A673 (cell line): Measurements from ENCODE around the gene MYL6B. TPM values are rescaled to one million over a fixed set of nuclear protein-coding genes. Genes with fewer than 3 reads are reported as not detected.
A peak's percentile ranks its signal among the peaks of the same experiment; 100 is the strongest.

Experiments
- BruUV-seq: library from RNA; stranded (reverse); fragments of 400-500 nt; replicated peaks from 2 replicates; lab custom pipeline; 2021; lab: Mats Ljungman, UMichigan
- CTCF ChIA-PET: fragments of 300-600 bp; sonication (Branson Sonifier 250); formaldehyde crosslinking; loops from one replicate; lab custom pipeline; 2022; ENCODE audit warnings: antibody characterized with exemption; lab: Charles Lee
- POLR2A ChIA-PET: fragments of 300-600 bp; sonication (Branson Sonifier 250); formaldehyde crosslinking; loops from one replicate; lab custom pipeline; 2022; ENCODE audit warnings: antibody characterized with exemption; ENCODE audit not compliant: low non-redundant PET; lab: Charles Lee
- DNase-seq: peaks from one replicate; pipeline ENCODE4 v3.0.0-alpha.2; 2015; ENCODE audit warnings: low spot score
- H3K27ac ChIP-seq: fragments of 200-600 bp; sonication (generic); 2 replicates; pipeline ENCODE4 v1.5.1; 2016; ENCODE audit warnings: mixed run types, low read depth, mild to moderate bottlenecking, mixed read lengths, antibody characterized with exemption, low read length; ENCODE audit not compliant: poor library complexity, severe bottlenecking
- H3K27me3 ChIP-seq: fragments of 200-600 bp; sonication (generic); replicated peaks from 2 replicates; pipeline ENCODE4 v1.6.1; 2017; ENCODE audit warnings: mixed run types, low read depth, mild to moderate bottlenecking, mixed read lengths, antibody characterized with exemption, low read length; ENCODE audit not compliant: insufficient read depth, poor library complexity
- H3K36me3 ChIP-seq: fragments of 200-600 bp; sonication (generic); 2 replicates; pipeline ENCODE4 v1.6.1; 2016; ENCODE audit warnings: mixed run types, mild to moderate bottlenecking, mixed read lengths, antibody characterized with exemption, low read length; ENCODE audit not compliant: insufficient read depth, poor library complexity, severe bottlenecking
- H3K4me1 ChIP-seq: fragments of 200-600 bp; sonication (generic); 2 replicates; pipeline ENCODE4 v1.6.1; 2017; ENCODE audit warnings: mixed run types, mild to moderate bottlenecking, mixed read lengths, antibody characterized with exemption, low read length; ENCODE audit not compliant: insufficient read depth, poor library complexity, severe bottlenecking
- H3K4me3 ChIP-seq: fragments of 200-600 bp; sonication (generic); 2 replicates; pipeline ENCODE4 v1.5.1; 2016; ENCODE audit warnings: low read depth, mixed run types, mild to moderate bottlenecking, mixed read lengths, low read length; ENCODE audit not compliant: poor library complexity, severe bottlenecking
- H3K9me3 ChIP-seq: fragments of 200-600 bp; sonication (generic); 2 replicates; pipeline ENCODE4 v1.6.1; 2016; ENCODE audit warnings: mixed run types, low read depth, mild to moderate bottlenecking, mixed read lengths, antibody characterized with exemption, low read length; ENCODE audit not compliant: poor library complexity, severe bottlenecking
- EZH2 ChIP-seq: fragments of 200-600 bp; sonication (generic); IDR thresholded peaks from 2 replicates; pipeline ENCODE4 v1.6.1; 2017; ENCODE audit warnings: borderline replicate concordance, low read depth, mild to moderate bottlenecking, mixed read lengths, antibody characterized with exemption, low read length; ENCODE audit not compliant: poor library complexity, severe bottlenecking
- intact Hi-C: fragments of 100-400 bp; cut with micrococcal nuclease; formaldehyde crosslinking; loops from one replicate; pipeline ENCODE4 v1.10.0; 2022; ENCODE audit not compliant: unreplicated experiment
- total RNA-seq: library from RNA; stranded (reverse); gene quantifications from 2 replicates; pipeline ENCODE4 v1.2.3, GENCODE V29; 2021
- TF ChIP-seq, protein P1 (sequence below): fragments of 300-800, 200-600 bp; sonication (generic); conservative IDR thresholded peaks from 2 replicates; pipeline ENCODE4 v1.5.1; 2017; ENCODE audit warnings: low read depth, mild to moderate bottlenecking, antibody characterized with exemption, low read length, moderate library complexity, mixed read lengths

MYL6B gene
- total RNA-seq, 1 experiment from 2014 or later: 180 TPM

DNA sequence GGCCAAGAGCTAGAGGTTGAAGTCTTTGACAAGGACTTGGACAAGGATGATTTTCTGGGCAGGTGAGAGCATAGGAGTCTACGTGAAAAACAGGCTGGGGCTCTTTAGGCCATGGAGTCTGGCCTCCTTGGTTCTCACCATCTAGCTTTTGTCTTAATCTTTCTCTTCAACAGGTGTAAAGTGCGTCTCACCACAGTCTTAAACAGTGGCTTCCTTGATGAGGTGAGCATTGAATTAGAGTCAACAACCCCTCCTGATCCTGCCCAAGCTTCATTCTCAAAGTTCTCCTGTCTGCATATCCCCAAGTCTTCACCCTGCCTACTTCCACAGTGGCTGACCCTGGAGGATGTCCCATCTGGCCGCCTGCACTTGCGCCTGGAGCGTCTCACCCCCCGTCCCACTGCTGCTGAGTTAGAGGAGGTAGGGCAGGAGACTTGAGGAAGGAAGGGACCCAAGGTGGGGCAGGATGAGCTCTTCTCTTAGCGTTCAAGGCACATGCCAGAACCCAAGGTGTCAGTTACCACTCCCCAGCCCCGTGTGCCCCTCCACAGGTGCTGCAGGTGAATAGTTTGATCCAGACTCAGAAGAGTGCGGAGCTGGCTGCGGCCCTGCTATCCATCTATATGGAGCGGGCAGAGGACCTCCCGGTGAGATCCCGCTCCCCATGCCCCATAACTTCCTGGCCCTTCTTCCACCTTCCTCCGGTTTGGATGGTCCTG is 14.4 kb upstream of the MYL6B start:
- ChIA-PET POLR2A (no interaction called here), CTCF (no interaction called here)
- Histone ChIP-seq H3K9me3 (no peaks in the 10 kb centered on the region), H3K4me3 (no peak overlapping the region), H3K4me1 (no peaks in the 10 kb centered on the region), H3K27ac (no peak overlapping the region), H3K36me3 (peaks cover 78% of the 10 kb centered on the region), H3K27me3 (no peaks in the 10 kb centered on the region)
- TSS peak; percentile 28 for BruUV-seq
- DNase-seq: no peak
- intact Hi-C loops: no loop called here
- TF ChIP-seq EZH2: no peak

DNA sequence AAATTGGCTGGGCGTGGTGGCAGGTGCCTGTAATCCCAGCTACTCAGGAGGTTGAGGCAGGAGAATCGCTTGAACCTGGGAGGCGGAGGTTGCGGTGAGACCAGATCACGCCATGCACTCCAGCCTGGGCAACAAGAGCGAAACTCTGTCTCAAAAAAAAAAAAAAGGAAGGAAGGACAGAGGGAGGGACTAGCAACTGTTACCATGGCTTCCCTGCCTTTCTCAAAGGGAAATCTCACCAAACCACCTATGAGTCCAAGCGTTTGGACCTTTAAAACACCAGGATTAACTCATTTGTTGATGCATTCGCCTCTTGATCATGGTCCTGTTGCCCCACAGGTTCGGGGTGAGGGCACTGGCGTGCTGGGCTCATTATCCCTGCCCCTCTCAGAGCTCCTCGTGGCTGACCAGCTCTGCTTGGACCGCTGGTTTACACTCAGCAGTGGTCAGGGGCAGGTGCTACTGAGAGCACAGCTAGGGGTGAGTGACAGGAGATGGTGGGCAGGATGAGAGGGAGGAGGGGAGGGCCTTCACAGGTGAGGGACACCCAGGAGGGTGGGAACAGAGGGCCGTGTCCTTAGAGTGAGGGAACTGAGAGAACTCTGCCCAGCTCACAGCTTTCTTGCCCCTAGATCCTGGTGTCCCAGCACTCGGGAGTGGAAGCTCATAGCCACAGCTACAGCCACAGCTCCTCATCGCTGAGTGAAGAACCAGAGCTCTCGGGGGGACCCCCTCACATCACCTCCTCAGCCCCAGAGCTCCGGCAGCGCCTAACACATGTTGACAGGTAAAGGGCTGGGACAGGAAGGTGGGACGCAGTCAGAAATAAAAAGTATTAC is 10.2 kb upstream of the MYL6B start:
- Histone ChIP-seq H3K27ac (no peak overlapping the region), H3K4me3 (no peak overlapping the region), H3K4me1 (no peaks in the 10 kb centered on the region), H3K9me3 (no peaks in the 10 kb centered on the region), H3K36me3 (peaks cover 69% of the 10 kb centered on the region), H3K27me3 (no peaks in the 10 kb centered on the region)
- ChIA-PET POLR2A (no interaction called here), CTCF (no interaction called here)
- intact Hi-C loops: no loop called here
- no peak for DNase-seq
- no peak for TF ChIP-seq EZH2
- TF ChIP-seq, protein P1, sequence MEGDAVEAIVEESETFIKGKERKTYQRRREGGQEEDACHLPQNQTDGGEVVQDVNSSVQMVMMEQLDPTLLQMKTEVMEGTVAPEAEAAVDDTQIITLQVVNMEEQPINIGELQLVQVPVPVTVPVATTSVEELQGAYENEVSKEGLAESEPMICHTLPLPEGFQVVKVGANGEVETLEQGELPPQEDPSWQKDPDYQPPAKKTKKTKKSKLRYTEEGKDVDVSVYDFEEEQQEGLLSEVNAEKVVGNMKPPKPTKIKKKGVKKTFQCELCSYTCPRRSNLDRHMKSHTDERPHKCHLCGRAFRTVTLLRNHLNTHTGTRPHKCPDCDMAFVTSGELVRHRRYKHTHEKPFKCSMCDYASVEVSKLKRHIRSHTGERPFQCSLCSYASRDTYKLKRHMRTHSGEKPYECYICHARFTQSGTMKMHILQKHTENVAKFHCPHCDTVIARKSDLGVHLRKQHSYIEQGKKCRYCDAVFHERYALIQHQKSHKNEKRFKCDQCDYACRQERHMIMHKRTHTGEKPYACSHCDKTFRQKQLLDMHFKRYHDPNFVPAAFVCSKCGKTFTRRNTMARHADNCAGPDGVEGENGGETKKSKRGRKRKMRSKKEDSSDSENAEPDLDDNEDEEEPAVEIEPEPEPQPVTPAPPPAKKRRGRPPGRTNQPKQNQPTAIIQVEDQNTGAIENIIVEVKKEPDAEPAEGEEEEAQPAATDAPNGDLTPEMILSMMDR: no peak
- no TSS peak for BruUV-seq

DNA sequence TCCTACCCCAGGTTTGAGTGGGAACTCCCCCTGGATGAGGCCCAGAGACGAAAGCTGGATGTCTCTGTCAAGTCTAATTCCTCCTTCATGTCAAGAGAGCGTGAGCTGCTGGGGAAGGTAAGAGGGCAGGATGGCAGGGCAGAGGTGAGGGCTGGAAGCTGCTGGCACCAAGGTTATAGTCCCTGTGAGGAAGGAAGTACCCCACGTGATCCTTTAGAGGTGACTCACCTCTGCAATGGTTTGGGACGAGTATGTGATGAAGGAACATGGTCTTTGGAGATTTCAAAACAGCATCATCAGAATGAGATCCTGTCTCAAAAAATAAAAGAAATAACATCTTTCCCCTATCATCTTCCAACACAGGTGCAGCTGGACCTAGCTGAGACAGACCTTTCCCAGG is 9.2 kb upstream of the MYL6B start:
- no peak for DNase-seq
- TF ChIP-seq, protein P1: no peak
- TF ChIP-seq EZH2: no peak
- H3K27me3 ChIP-seq: no peaks in the 10 kb centered on the region
- intact Hi-C loops: no loop called here
- peaks cover 59% of the 10 kb centered on the region for H3K36me3 ChIP-seq
- no peaks in the 10 kb centered on the region for H3K4me1 ChIP-seq
- ChIA-PET POLR2A (interaction anchor here (0.5 kb wide), 1 partner anchor 1695 kb away, joined by 3 read pairs; no protein-coding TSS in a partner anchor), CTCF (no interaction called here)
- H3K27ac ChIP-seq: no peak overlapping the region
- TSS peak; percentile 46 for BruUV-seq
- H3K9me3 ChIP-seq: no peaks in the 10 kb centered on the region
- no peak overlapping the region for H3K4me3 ChIP-seq
